NCI-H2196 (cell line): ENCODE data around the gene TMEM236.

Experiments used
- DNase-seq: peaks from one replicate; lab custom pipeline; 2025; ENCODE audit not compliant: unreplicated experiment; lab: John Stamatoyannopoulos, UW

Gene TMEM236

DNA sequence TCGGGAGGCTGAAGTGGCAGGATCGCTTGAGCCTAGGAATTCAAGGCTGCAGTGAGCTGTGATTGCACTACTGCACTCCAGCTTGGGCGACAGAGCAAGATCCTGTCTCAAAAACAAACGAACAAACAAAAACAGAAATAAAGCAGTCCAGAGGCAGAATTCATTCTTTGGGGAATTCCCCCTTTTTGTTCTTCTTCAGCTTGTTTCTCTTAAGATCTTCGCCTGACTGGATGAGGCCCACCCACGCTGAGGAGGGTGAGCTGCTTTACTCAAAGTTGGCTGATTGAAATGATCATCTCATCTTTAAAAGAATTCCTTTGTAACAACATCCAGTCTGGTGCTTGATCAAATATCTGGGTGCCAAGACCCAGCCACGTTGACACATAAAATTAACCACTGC is 67.8 kb downstream of the TMEM236 start:
- no peak for DNase-seq

DNA sequence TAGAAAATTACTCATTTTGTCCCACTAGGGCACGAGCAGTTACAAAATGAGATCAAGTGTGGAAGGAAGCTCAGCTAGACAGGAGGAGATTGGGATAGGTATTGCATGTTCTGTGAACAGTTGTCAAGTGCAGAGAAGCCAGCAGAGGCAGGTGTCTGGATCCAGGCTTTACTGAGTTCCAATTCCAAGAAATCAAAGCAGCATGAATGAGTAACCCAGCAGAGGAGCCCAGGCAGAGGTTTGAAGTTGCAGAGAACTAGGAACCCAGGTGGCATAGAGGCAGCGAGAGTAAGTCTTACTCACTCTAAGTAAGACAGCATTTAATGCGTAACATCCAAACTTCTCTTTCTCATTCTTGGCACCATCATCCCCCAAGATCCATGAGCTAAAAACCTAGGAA is 68.9 kb downstream of the TMEM236 start:
- no peak for DNase-seq

DNA sequence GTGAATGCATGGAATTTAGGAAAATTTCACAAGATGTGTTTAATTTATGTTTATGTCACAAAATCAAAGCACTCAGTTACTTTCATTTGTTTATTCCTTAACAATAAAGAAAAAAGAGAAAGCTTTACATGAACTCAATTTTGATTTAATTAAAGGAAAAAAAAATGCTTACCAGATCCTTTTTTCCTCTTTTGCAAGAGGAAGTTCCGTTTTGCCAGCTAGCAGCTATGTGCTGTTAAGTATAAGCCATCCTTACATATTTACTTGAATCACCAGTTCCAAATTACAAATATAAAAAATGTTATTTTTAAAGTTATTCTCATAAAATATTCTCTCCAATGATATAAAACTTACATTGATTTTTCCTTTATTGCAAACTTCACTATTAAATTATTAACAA is 69.9 kb downstream of the TMEM236 start:
- no peak for DNase-seq

DNA sequence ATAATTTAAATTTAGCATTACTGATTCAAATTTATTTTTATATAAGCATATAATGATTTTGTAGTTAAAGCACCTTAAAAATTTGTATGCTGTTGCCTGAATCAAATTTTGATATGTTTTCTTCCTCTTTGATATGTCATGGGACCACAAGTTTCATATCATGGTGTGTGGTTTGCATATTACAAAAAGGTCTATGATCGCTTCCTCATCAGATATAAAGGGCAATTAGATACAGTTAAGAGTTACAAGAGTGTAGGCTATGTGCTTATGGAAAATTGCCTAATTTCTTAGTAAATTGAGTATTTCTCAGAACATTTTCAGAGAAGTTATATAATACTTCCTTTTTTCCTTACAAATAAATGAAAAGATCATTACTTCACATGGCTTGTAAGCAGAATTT is 79.3 kb downstream of the TMEM236 start:
- no peak for DNase-seq

DNA sequence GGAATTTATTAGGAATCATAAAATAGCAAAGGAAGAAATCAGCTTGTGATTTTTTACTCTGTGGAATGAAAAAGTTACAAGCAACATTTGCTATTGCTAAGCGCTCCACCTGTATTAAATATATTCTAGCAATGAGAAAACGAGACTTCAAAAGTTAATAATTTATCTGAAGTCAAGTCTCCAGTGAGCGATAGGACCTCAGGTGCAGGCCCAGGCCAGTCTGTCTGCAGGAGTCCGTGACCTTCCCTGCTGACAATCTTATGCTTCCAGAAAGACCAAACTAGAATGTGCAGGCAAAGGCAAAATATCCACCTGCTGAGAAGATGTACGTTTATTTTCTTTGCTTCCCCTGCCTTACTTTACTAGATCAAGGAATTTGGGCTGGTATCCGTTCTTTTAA is 79.9 kb downstream of the TMEM236 start:
- DNase-seq = no peak

DNA sequence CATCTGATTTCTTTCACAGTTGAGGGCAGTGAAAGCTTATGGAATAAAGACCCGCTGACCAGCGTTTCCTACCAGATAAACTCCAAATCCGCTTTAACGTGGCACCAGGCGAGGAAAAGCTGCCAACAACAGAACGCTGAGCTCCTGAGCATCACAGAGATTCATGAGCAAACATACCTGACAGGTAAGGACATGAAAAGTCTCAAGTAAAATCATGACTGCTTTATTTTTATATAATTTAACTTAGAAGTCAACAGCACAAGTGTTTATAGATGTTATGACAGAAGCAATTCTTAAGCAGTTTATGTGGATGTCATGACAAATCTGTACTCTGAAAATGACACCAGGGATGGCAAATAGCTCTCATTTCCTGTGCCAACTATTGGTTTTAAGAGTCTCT is 81.7 kb downstream of the TMEM236 start:
- DNase-seq = no peak

DNA sequence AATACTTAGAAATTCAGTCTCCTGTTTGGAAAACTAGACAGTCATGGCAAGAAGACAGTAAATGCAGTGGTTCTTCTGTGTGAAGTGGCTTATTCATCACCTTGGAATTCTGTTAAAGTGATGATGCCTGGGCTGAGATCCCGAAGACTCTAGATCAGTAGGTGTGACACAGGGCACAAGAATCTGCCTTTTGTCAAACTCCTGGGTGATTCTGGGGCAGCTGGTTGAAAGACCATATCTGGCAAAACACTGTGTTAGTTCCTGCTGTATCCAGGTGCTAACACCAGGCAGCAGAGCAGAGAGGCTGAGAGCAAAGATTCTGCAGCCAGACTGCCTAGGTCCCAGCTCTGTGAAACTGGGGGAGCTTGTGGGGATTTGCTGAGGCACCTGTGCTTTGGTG is 83.7 kb downstream of the TMEM236 start:
- DNase-seq = no peak

DNA sequence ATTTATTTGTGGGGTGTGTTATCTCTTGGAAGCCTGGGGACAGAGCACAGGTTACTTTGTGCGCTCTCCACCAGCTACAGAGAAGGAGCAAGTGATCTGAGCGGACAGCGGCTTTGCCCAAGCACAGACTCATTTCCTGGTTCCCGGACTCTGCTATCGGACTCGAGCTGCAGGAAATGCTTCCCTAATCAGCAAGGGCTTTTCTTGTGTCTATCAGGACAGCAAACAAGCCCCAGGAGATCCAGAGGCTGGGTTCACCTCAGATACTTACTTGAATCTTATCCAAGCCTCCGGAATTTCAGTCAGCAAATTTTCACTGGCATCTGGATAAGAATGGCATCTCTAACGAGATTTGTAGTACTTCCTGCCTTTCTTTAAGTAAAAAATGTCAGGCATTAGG is 84.9 kb downstream of the TMEM236 start:
- no peak for DNase-seq

DNA sequence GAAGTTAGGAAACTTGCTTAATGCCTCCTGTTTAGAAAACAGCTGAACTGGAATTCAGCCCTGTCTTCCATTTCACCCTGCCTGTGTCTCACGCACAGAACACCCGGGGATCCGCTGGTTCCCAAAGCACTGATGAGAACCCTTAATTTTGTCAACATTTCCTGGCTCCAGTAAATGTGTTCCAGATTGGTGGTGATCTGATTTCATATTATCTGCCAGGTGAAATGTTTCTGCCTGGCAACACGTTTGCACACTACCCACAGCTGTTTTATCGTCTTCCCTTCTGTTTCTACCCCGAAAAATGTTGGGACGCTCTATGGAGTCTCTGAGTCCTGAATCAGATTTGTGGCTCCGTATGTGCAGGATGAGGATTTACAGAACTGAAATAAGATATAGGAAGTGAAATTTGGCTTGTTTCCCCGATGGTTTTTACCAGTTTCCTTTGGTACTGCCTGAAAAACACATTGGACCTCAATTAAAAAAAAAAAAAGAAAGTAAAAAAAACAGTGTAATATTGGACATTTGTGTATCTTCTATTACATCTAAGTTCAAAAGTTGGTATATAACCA is 86.2 kb downstream of the TMEM236 start:
- DNase-seq = no peak

DNA sequence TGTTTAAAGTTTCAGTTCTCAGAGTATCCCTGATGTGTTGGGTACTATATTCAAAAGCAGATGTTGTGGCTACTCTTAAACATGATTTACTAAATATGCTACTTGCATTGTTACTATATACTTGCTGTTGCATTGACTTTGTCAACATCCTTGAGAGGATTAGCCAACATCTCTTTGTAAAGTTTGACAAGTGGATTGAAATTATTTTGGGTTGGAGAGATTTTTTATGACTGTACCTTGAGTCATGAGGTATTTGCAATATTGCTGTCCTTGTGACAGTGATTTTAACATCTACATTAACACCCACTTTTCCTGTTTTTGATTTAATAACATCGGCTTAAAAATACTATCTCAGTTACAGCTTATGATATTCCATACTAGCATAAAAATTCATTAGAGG is 89.0 kb downstream of the TMEM236 start:
- no peak for DNase-seq

DNA sequence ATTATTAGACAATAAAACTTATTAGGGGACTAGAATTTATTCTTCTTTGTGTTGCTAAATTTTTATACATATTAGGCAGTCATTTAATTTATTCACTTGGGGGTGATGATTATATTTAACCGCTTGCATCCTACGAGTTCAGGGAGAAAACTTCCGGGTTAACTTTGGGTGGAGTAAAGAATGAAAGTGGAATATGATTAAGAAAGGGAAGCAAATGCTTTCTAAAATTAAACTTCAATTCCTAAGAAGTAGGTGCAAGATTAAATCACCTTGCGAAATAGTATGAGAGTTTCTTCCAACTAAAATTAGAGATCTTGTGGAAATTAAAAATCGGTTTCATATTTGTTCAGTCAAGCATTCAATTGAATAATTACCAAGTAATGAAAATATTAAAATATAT is 90.6 kb downstream of the TMEM236 start:
- no peak for DNase-seq

DNA sequence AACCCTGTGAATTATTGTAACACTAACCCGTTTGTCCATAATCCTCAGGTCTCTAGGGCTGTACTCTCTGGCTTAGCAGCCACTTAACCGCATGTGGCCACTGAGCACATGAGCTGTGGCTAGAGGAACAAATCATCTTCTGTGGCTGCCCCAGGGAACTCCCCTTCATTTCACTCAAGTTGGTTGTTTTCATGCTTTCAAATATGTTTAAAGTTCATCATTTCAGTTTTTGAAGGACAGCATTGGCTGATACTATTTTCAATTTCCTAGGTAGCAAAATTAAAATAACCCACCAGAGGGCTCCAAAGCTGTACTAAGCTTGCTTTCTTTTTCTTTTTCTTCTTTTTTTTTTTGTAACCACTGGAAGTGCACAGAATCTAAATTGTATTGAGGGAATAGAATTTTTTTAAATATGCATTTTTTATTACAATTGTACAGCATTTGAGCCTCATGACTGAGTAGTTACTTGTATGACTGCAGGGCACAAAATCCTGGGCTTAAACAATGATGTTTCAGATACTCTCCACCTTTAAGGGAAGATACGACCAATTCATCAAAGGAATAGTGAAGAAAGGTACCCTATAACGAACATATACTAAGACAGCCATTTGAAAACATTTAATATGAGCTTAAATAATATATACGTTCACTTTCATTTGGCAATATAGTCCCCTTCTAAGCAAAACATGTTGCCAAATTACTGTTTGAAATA is 95.7 kb downstream of the TMEM236 start:
- DNase-seq = peak; percentile 0

DNA sequence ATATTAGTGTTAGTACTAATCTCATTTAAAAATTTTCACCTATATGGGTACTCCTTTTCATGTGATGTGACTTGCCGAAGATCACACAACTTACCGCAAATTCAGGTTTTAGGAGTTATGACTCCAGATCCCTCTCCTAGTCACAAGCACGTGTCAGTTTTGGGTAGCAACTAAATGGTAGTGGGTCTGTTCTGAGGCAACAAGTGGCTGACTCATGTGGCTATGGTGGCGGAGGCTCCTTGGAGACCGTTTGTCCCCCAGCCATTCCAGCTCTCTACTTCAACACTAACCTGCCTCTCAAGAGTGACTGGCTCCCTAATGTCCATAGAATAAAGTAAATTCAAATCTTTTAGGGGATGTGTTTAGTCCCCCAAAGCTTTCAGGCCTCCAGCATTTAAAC is 96.6 kb downstream of the TMEM236 start:
- no peak for DNase-seq
